ENCODE measurements around the gene IGF2.

The IGF2 gene

DNA sequence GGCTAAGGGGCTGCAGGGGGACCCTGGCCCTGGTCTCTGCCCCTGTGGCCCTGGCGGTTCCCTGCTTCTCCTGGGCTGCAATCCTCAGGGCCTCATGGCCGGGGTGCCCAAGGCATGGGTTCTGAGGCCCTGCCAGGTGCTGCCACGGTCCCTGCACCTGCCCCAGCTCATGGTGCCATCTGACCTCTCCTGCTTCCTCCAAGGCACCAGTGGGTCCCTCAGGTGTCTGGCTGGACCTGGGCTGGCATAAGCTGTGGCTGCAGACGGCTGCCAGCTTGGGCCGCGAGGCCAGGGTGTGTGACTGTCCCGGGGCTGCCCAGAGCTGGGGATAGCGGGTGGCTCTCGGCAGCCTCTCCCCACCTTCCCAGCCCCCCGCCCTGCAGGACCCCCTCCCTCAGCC lies 19.8 kb upstream of the IGF2 start:
- no peak overlapping the region for H3K27ac ChIP-seq (replicated peaks)
- DNase-seq (ENCODE audit: low read depth in 1 of 2, low spot score in 1 of 2): no peak
- TF ChIP-seq, protein P1, sequence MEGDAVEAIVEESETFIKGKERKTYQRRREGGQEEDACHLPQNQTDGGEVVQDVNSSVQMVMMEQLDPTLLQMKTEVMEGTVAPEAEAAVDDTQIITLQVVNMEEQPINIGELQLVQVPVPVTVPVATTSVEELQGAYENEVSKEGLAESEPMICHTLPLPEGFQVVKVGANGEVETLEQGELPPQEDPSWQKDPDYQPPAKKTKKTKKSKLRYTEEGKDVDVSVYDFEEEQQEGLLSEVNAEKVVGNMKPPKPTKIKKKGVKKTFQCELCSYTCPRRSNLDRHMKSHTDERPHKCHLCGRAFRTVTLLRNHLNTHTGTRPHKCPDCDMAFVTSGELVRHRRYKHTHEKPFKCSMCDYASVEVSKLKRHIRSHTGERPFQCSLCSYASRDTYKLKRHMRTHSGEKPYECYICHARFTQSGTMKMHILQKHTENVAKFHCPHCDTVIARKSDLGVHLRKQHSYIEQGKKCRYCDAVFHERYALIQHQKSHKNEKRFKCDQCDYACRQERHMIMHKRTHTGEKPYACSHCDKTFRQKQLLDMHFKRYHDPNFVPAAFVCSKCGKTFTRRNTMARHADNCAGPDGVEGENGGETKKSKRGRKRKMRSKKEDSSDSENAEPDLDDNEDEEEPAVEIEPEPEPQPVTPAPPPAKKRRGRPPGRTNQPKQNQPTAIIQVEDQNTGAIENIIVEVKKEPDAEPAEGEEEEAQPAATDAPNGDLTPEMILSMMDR (IDR thresholded peaks at IDR 0.05; ENCODE audit: insufficient read depth, low read length): no peak
- TF ChIP-seq GABPA (IDR thresholded peaks at IDR 0.05; ENCODE audit: low read depth): no peak
- peaks cover 2% of the 10 kb centered on the region for H3K27me3 ChIP-seq (ENCODE audit: insufficient read depth, poor library complexity, severe bottlenecking)
- H3K4me3 ChIP-seq (replicated peaks; ENCODE audit: insufficient read depth, low read length): no peak overlapping the region

DNA sequence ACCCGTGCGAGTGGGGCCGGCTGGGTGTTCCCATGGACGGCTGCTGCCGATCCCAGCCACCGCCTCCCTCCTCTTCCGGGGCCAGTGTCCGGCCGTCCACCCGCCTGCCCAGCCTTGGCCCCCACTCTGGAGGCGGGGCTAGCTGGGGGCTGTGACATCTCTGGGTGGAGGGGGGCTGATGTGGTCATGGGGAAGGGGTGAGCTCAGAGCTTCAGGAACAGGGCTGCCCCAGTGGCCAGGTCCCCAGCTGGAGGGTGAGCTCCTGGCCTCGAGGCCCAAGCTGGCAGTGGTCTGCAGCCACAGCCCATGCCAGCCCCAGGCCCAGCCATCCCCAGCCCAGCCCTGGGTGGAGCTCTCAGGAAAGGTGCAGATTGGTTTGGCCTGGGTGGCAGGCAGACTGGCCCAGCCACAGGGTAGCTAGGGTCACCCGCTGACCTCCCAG lies 19.1 kb upstream of the IGF2 start:
- Histone ChIP-seq H3K27me3 (ENCODE audit: insufficient read depth, poor library complexity, severe bottlenecking) (peaks cover 2% of the 10 kb centered on the region), H3K27ac (replicated peaks) (no peak overlapping the region)
- TF ChIP-seq, protein P2, sequence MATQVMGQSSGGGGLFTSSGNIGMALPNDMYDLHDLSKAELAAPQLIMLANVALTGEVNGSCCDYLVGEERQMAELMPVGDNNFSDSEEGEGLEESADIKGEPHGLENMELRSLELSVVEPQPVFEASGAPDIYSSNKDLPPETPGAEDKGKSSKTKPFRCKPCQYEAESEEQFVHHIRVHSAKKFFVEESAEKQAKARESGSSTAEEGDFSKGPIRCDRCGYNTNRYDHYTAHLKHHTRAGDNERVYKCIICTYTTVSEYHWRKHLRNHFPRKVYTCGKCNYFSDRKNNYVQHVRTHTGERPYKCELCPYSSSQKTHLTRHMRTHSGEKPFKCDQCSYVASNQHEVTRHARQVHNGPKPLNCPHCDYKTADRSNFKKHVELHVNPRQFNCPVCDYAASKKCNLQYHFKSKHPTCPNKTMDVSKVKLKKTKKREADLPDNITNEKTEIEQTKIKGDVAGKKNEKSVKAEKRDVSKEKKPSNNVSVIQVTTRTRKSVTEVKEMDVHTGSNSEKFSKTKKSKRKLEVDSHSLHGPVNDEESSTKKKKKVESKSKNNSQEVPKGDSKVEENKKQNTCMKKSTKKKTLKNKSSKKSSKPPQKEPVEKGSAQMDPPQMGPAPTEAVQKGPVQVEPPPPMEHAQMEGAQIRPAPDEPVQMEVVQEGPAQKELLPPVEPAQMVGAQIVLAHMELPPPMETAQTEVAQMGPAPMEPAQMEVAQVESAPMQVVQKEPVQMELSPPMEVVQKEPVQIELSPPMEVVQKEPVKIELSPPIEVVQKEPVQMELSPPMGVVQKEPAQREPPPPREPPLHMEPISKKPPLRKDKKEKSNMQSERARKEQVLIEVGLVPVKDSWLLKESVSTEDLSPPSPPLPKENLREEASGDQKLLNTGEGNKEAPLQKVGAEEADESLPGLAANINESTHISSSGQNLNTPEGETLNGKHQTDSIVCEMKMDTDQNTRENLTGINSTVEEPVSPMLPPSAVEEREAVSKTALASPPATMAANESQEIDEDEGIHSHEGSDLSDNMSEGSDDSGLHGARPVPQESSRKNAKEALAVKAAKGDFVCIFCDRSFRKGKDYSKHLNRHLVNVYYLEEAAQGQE (IDR thresholded peaks at IDR 0.05; ENCODE audit: insufficient replicate concordance, low read depth): no peak
- TF ChIP-seq SPI1 (IDR thresholded peaks at IDR 0.05; ENCODE audit: borderline replicate concordance, low read depth) (no peak), GABPA (IDR thresholded peaks at IDR 0.05; ENCODE audit: low read depth) (no peak), POLR2AphosphoS5 (IDR thresholded peaks at IDR 0.05; ENCODE audit: low read depth) (no peak)
- TF ChIP-seq, protein P1 (IDR thresholded peaks at IDR 0.05; ENCODE audit: insufficient read depth, low read length): no peak

DNA sequence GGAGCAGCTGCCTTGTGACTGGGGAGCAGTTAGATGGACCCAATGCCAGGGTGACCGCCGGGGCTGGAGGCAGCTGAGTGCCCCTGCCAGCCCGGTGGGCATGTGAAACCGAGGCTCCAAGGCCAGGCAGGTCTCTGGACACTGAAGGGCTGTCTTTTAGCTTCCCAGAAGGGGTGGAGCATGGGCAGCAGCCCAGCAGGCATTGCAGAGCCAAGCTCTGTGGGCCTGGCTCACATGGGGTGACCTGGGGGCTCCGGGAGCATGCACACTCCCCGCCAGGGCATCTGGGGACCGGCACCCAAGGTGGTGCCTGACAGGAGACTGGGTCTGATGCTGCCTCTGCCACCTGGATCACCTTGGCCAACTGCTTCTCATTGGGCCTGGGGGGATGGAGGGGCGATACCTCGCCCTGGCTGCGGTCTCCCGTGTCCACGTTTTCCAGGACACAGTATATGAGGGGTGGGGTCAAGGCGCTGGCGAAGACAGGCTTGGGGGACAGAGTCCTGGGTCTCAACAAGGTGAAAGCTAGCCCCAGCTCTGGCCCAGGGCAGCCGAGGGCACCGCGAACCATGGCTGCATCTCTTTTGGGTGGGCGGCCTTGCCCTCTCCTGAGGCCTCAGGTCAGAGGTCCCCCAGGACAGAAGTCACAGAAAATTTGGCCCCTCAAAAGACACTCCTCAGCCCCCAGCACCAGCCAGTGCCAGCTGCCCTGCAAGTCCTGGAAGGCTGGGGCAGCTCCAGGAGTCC lies 18.3 kb upstream of the IGF2 start:
- no peak overlapping the region for H3K4me3 ChIP-seq (replicated peaks; ENCODE audit: insufficient read depth, low read length)
- no peak overlapping the region for H3K27ac ChIP-seq (replicated peaks)
- H3K27me3 ChIP-seq (ENCODE audit: insufficient read depth, poor library complexity, severe bottlenecking): peaks cover 6% of the 10 kb centered on the region
- TF ChIP-seq POLR2AphosphoS5 (IDR thresholded peaks at IDR 0.05; ENCODE audit: low read depth) (no peak), SPI1 (IDR thresholded peaks at IDR 0.05; ENCODE audit: borderline replicate concordance, low read depth) (no peak), GABPA (IDR thresholded peaks at IDR 0.05; ENCODE audit: low read depth) (no peak)
- TF ChIP-seq, protein P1 (IDR thresholded peaks at IDR 0.05; ENCODE audit: insufficient read depth, low read length): no peak
- TF ChIP-seq, protein P2 (IDR thresholded peaks at IDR 0.05; ENCODE audit: insufficient replicate concordance, low read depth): no peak
- DNase-seq (ENCODE audit: low read depth in 1 of 2, low spot score in 1 of 2): no peak

More for the DNA sequence above, 19.1 kb upstream of the IGF2 start:
- no peak overlapping the region for H3K4me3 ChIP-seq (replicated peaks; ENCODE audit: insufficient read depth, low read length)
- DNase-seq (ENCODE audit: low read depth in 1 of 2, low spot score in 1 of 2): no peak

All from HL-60 (cell line).